HepG2 (cell line): ENCODE data around the gene EPB41. TPM values are rescaled to one million over a fixed set of nuclear protein-coding genes. Genes with fewer than 3 reads are reported as not detected.

Experiments used
- AGO2 ChIP-seq: fragments of 200-400 bp; formaldehyde crosslinking; optimal IDR thresholded peaks from 2 replicates; pipeline ENCODE3; 2017; ENCODE audit warnings: mild to moderate bottlenecking, low read depth, low read length, moderate library complexity
- ARID5B ChIP-seq: IDR thresholded peaks from 2 replicates; pipeline ENCODE4 v1.4.0; 2020; ENCODE audit warnings: mild to moderate bottlenecking, missing genetic modification reagents
- ATF7 ChIP-seq, 2 experiments: fragments of 450-650 bp in 1 of 2; sonication (generic) in 1 of 2; formaldehyde crosslinking in 1 of 2; IDR thresholded peaks; 2 replicates each; pipeline versions ENCODE4 v1.4.0 to v1.6.1; 2016 to 2020; ENCODE audit warnings: antibody characterized with exemption in 1 of 2, mild to moderate bottlenecking in 1 of 2, missing genetic modification reagents in 1 of 2
- CHD4 ChIP-seq: fragments of 200-600 bp; sonication (generic); IDR thresholded peaks from 2 replicates; pipeline ENCODE4 v1.7.0; 2017; ENCODE audit warnings: mild to moderate bottlenecking, low read length, borderline replicate concordance
- DRAP1 ChIP-seq: IDR thresholded peaks from 2 replicates; pipeline ENCODE4 v1.6.1; 2016; ENCODE audit warnings: missing genetic modification reagents, missing compliant biosample characterization
- ELF3 ChIP-seq: IDR thresholded peaks from 2 replicates; pipeline ENCODE4 v1.6.1; 2016; ENCODE audit warnings: missing genetic modification reagents, missing compliant biosample characterization
- GRHL1 ChIP-seq: sonication (generic); formaldehyde crosslinking; conservative IDR thresholded peaks from 2 replicates; pipeline ENCODE4 v1.8.0; 2022; ENCODE audit warnings: missing genetic modification reagents
- HMG20A ChIP-seq: IDR thresholded peaks from 2 replicates; pipeline ENCODE4 v1.6.1; 2016; ENCODE audit warnings: borderline replicate concordance
- HNRNPH1 ChIP-seq: fragments of 200-400 bp; formaldehyde crosslinking; optimal IDR thresholded peaks from 2 replicates; pipeline ENCODE3; 2017; ENCODE audit warnings: mild to moderate bottlenecking, low read depth, low read length
- MIER2 ChIP-seq: IDR thresholded peaks from 2 replicates; pipeline ENCODE4 v1.6.1; 2016; ENCODE audit warnings: missing biosample characterization, missing genetic modification reagents
- ONECUT2 ChIP-seq: sonication (generic); formaldehyde crosslinking; IDR thresholded peaks from 2 replicates; pipeline ENCODE4 v1.4.0; 2020; ENCODE audit warnings: missing genetic modification reagents
- PTBP1 ChIP-seq: fragments of 200-400 bp; formaldehyde crosslinking; IDR thresholded peaks from 2 replicates; pipeline ENCODE4 v1.6.1; 2018; ENCODE audit warnings: low read length, low read depth; ENCODE audit not compliant: poor library complexity, severe bottlenecking
- RBM22 ChIP-seq: fragments of 200-400 bp; formaldehyde crosslinking; optimal IDR thresholded peaks from 2 replicates; pipeline ENCODE3; 2017; ENCODE audit warnings: mild to moderate bottlenecking, low read length, moderate library complexity
- SCMH1 ChIP-seq: sonication (generic); formaldehyde crosslinking; IDR thresholded peaks from 2 replicates; pipeline ENCODE4 v1.9.0; 2021; ENCODE audit warnings: missing genetic modification reagents, mild to moderate bottlenecking, borderline replicate concordance
- SOX6 ChIP-seq, 2 experiments: fragments of 450-650 bp in 1 of 2; sonication (generic) in 1 of 2; formaldehyde crosslinking in 1 of 2; IDR thresholded peaks; 2 replicates each; pipeline versions ENCODE4 v1.4.0 to v1.6.1; 2017 to 2020; ENCODE audit warnings: antibody characterized with exemption in 1 of 2, mild to moderate bottlenecking in 1 of 2, missing genetic modification reagents in 1 of 2
- SP1 ChIP-seq, 2 experiments: fragments of 450-650 bp in 1 of 2; sonication (generic) in 1 of 2; formaldehyde crosslinking in 1 of 2; IDR thresholded peaks; 2 replicates each; pipeline versions ENCODE4 v1.4.0 to v1.6.1; 2016 to 2020; ENCODE audit warnings: missing genetic modification reagents in 1 of 2
- TEAD2 ChIP-seq: sonication (generic); formaldehyde crosslinking; IDR thresholded peaks from 2 replicates; pipeline ENCODE4 v1.9.0; 2021; ENCODE audit warnings: missing genetic modification reagents
- YY1 ChIP-seq: IDR thresholded peaks from 2 replicates; pipeline ENCODE4 v1.6.1; 2011; ENCODE audit warnings: low read length, low read depth, moderate library complexity, mild to moderate bottlenecking; ENCODE audit not compliant: insufficient read depth, insufficient replicate concordance
- ZBTB42 ChIP-seq: sonication (generic); formaldehyde crosslinking; IDR thresholded peaks from 2 replicates; pipeline ENCODE4 v1.5.0; 2020; ENCODE audit warnings: mild to moderate bottlenecking, missing genetic modification reagents
- ZKSCAN8 ChIP-seq: IDR thresholded peaks from 2 replicates; pipeline ENCODE4 v1.6.1; 2016; ENCODE audit warnings: borderline replicate concordance, missing genetic modification reagents, missing compliant biosample characterization
- ZNF138 ChIP-seq: sonication (generic); formaldehyde crosslinking; IDR thresholded peaks from 2 replicates; pipeline ENCODE4 v1.5.0; 2020; ENCODE audit warnings: mild to moderate bottlenecking, low read depth, missing genetic modification reagents
- ZNF552 ChIP-seq: sonication (generic); formaldehyde crosslinking; IDR thresholded peaks from 2 replicates; pipeline ENCODE4 v1.9.0; 2022; ENCODE audit warnings: missing genetic modification reagents, mild to moderate bottlenecking, borderline replicate concordance
- ZNF607 ChIP-seq: sonication (generic); formaldehyde crosslinking; IDR thresholded peaks from 2 replicates; pipeline ENCODE4 v1.5.1; 2020; ENCODE audit warnings: missing genetic modification reagents, mild to moderate bottlenecking, borderline replicate concordance
- ZNF616 ChIP-seq: sonication (generic); formaldehyde crosslinking; IDR thresholded peaks from 2 replicates; pipeline ENCODE4 v1.5.0; 2020; ENCODE audit warnings: low read depth, mild to moderate bottlenecking, missing genetic modification reagents
- ZNF883 ChIP-seq: sonication (generic); formaldehyde crosslinking; IDR thresholded peaks from 2 replicates; pipeline ENCODE4 v1.5.1; 2020; ENCODE audit warnings: mild to moderate bottlenecking, missing genetic modification reagents; ENCODE audit errors: not compliant biosample characterization
- polyA plus RNA-seq, 8 experiments: library from polyadenylated mRNA; depleted of rRNA in 3 of 8; stranded (reverse) in 7 of 8; unstranded in 1 of 8; fragments of >200 nt; fragmentation: Illumina TruSeq in 4 of 8; extraction: Trizol in 4 of 8; gene quantifications; 2 replicates each; pipeline versions ENCODE4 v1.2.1 to v1.2.3, GENCODE V29; 2011 to 2016; ENCODE audit warnings: low read depth in 4 of 8, missing spikeins in 1 of 8, mixed read lengths in 1 of 8; ENCODE audit not compliant: insufficient read depth in 1 of 8
- total RNA-seq, 5 experiments: library from RNA; depleted of rRNA; stranded (reverse); fragments of >200 nt; fragmentation: Illumina TruSeq; extraction: Trizol; gene quantifications; 2 replicates each; pipeline ENCODE4 v1.2.3, GENCODE V29; 2016; ENCODE audit warnings: low read depth in 1 of 5

The EPB41 gene
- total and polyA plus RNA-seq, 2 of the 13 experiments (the other 11 are each of a cell fraction or from before 2014, with no cell fraction given) = 34.5 to 46.7 TPM

GRCh38 chr1:28926629-28927265 lies 12.4 kb downstream of the EPB41 start (continued):
- TF ChIP-seq SCMH1 (CRISPR knock-in tag) (no peak), ATF7 (IDR thresholded peaks at IDR 0.05) (no peak), ATF7 (CRISPR knock-in tag; IDR thresholded peaks at IDR 0.05) (no peak), RBM22 (no peak), CHD4 (no peak), ZNF607 (CRISPR knock-in tag) (no peak), ZNF138 (CRISPR knock-in tag) (no peak), PTBP1 (no peak), TEAD2 (no peak), ZKSCAN8 (CRISPR knock-in tag) (peak; percentile 63; the same call in 1 of the 2 replicates), ELF3 (CRISPR knock-in tag) (peak; percentile 95), ONECUT2 (CRISPR knock-in tag) (no peak), ZBTB42 (CRISPR knock-in tag) (no peak), ZNF883 (CRISPR knock-in tag) (no peak), DRAP1 (0 out of 2 replicates have a peak, but pooled peaks have one; percentile 41), HMG20A (CRISPR knock-in tag) (peak; percentile 75; the same call in 1 of the 2 replicates), ARID5B (CRISPR knock-in tag) (peak; percentile 81), YY1 (no peak), ZNF616 (no peak), HNRNPH1 (no peak), ZNF552 (no peak), AGO2 (no peak), GRHL1 (CRISPR knock-in tag) (no peak), MIER2 (CRISPR knock-in tag) (no peak), SP1 (IDR thresholded peaks at IDR 0.05) (no peak), SP1 (CRISPR knock-in tag; IDR thresholded peaks at IDR 0.05) (no peak), SOX6 (IDR thresholded peaks at IDR 0.05) (no peak), SOX6 (CRISPR knock-in tag; IDR thresholded peaks at IDR 0.05) (peak; percentile 90)
